ENCODE results near the gene APOBEC3C.
A peak's percentile ranks its signal among the peaks of the same experiment; 100 is the strongest.
"Not testable (repeated sequence)": the region's sequence is repeated elsewhere in the genome, so short reads cannot be mapped to it uniquely, and the experiment has no call there.

Gene APOBEC3C

DNA sequence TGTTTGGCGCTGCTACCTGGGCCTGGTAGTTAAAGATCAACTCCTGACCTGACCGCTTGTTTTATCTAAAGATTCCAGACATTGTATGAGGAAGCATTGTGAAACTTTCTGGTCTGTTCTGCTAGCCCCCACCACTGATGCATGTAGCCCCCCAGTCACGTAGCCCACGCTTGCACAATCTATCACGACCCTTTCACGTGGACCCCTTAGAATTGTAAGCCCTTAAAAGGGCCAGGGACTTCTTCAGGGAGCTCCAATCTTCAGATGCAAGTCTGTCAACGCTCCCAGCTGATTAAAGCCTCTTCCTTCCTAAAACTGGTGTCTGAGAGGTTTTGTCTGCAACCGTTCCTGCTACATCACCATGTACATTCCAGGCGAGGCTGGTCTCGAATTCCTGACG, 41.6 kb downstream of the APOBEC3C start:
- TF ChIP-seq, protein P1, sequence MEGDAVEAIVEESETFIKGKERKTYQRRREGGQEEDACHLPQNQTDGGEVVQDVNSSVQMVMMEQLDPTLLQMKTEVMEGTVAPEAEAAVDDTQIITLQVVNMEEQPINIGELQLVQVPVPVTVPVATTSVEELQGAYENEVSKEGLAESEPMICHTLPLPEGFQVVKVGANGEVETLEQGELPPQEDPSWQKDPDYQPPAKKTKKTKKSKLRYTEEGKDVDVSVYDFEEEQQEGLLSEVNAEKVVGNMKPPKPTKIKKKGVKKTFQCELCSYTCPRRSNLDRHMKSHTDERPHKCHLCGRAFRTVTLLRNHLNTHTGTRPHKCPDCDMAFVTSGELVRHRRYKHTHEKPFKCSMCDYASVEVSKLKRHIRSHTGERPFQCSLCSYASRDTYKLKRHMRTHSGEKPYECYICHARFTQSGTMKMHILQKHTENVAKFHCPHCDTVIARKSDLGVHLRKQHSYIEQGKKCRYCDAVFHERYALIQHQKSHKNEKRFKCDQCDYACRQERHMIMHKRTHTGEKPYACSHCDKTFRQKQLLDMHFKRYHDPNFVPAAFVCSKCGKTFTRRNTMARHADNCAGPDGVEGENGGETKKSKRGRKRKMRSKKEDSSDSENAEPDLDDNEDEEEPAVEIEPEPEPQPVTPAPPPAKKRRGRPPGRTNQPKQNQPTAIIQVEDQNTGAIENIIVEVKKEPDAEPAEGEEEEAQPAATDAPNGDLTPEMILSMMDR (IDR thresholded peaks at IDR 0.05; ENCODE audit: low read depth, low read length) = no peak
- DNase-seq = no peak
- Histone ChIP-seq H3K27me3 (ENCODE audit: insufficient read depth, low read depth, severe bottlenecking) (no peaks in the 10 kb centered on the region), H3K4me3 (ENCODE audit: low read depth, low read length) (no peak overlapping the region), H3K9me3 (ENCODE audit: severe bottlenecking) (peaks cover 3% of the 10 kb centered on the region), H3K27ac (no peak overlapping the region), H3K36me3 (no peaks in the 10 kb centered on the region)

DNA sequence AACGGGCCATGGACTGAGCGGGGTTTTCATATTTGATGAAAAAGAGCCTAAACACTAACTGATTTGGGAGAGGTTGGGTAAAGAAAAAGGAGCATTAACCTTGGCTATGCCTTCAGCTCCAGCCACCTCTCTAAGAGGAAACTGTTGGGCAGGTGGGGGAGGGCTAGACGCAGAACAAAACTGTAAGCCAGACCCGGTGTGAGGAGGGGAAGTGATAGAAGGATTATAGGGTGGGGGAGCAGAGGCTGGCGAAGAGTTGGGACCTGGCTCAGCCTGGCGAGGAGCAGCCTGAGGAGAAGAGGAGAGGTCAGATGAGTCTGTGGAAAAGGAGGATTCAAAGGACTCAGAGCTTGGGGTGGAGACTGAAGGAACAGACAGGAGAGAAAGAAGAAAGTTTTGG, 47.2 kb downstream of the APOBEC3C start:
- not testable (repeated sequence) for H3K36me3 ChIP-seq; H3K9me3 ChIP-seq (ENCODE audit: severe bottlenecking); H3K27me3 ChIP-seq (ENCODE audit: insufficient read depth, low read depth, severe bottlenecking); H3K4me3 ChIP-seq (ENCODE audit: low read depth, low read length); H3K27ac ChIP-seq
- peak; percentile 53 for DNase-seq

DNA sequence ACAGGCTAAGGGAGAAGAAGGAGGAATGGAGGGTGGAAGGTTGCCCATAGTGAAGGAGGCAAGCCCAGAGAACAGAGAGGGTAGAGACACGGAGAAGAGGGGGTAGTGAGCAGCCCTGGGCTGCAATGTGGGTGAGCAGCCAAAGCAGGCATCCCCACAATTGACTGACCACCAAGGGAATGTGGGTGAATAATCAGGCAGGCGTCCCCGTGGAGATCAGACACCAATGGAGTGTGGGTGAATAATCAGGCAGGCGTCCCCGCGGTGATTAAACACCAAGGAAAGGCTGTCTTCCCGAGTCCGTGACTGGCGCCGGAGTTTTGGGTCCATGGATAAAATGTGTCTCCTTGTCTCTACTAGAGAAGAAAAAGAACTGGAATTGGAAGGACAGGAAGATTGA, 47.9 kb downstream of the APOBEC3C start:
- H3K27ac ChIP-seq; H3K4me3 ChIP-seq (ENCODE audit: low read depth, low read length); H3K27me3 ChIP-seq (ENCODE audit: insufficient read depth, low read depth, severe bottlenecking); H3K36me3 ChIP-seq; DNase-seq; H3K9me3 ChIP-seq (ENCODE audit: severe bottlenecking): not testable (repeated sequence)

DNA sequence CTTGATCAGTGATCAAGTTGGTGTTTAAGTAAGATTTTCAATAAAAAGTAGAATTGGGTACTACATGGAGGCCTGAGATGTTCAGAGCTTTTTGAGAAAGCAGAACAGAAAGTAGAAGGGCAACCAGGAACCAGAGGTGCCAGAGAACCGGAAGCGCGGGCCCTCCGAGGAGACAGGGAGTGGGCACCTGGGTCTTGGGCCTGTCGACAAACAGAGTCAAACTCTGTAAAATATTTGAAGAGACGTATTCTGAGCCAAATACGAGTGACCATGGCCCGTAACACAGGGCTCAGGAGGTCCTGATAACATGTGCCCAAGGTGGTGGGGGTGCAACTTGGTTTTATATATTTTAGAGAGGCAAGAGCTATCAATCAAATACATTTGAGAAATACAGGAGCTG, 49.8 kb downstream of the APOBEC3C start:
- not testable (repeated sequence) for H3K36me3 ChIP-seq; H3K9me3 ChIP-seq (ENCODE audit: severe bottlenecking); H3K4me3 ChIP-seq (ENCODE audit: low read depth, low read length); H3K27me3 ChIP-seq (ENCODE audit: insufficient read depth, low read depth, severe bottlenecking); DNase-seq; H3K27ac ChIP-seq

DNA sequence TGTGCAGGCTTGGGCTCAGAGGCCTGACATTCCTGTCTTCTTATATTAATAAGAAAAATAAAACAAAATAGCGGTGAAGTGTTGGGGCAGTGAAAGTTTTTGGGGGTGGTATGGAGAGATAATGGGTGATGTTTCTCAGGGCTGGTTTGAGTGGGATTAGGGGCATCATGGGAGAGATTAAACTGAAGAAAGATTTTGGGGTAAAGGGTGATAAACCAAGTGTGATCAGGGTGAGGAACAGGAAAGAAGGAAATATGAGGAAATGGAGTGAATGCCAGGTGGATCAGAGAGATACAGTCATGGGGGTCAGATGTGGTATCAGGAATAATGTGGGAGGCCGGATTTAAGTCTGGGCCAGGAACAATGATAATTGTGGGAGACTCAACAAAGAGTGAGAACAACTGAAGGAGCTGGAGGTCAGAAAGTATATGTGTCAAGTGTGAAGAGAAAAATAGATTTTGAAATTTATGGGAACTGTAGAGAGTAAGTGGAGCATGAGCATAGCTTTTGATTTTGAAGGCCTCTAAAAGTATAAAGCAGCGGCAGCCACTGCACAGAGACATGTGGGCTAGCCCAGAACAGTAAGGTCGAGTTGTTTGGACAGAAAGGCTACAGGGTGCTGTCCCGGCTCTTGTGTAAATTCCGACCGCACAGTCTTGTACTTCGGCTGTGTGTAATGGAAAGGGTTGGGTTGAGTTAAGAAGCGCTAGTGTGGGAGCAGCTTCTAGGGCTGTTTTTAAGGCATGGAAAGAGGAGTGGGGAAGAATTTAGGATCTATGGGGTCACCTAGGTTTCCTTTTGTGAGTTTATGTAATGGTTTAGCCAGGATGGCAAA, 52.6 kb downstream of the APOBEC3C start:
- H3K27me3 ChIP-seq (ENCODE audit: insufficient read depth, low read depth, severe bottlenecking); H3K9me3 ChIP-seq (ENCODE audit: severe bottlenecking); H3K36me3 ChIP-seq; DNase-seq; H3K27ac ChIP-seq; H3K4me3 ChIP-seq (ENCODE audit: low read depth, low read length): not testable (repeated sequence)

DNA sequence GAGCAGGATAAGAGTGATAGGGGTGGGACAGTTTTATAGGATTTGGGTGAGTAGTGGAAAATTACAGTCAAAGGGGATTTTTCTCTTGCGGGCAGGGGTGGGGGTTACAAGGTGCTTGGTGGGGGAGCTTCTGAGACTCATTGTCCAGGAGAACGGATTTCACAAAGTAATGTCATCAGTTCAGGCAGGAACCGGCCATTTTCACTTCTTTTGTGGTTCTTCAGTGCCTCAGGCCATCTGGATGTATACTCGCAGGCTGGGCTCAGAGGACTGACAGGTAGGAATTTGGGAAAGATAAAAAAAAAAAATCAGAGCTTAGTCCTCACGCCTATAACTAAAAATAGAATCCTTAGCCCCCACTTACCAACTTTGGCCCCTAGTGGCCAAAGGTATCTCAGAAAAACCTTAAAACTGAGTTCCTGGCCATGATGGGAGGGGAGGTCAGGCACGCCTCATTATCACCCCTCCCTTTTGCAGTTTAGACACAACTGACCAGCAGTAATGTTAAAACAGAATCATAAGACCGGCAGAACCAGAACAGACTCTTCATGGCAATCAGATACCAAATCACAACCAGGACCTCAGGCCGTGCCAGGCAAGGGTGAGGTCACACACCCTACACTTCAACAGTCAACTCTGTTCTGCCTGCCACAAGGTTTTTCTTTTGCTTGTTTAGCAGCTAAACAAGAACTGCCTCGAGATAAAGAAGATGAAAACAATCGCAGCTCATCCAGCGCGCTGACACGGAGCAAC, 54.2 kb downstream of the APOBEC3C start:
- no peaks in the 10 kb centered on the region for H3K36me3 ChIP-seq
- H3K27ac ChIP-seq = no peak overlapping the region
- no peaks in the 10 kb centered on the region for H3K9me3 ChIP-seq (ENCODE audit: severe bottlenecking)
- DNase-seq = no peak
- no peak overlapping the region for H3K4me3 ChIP-seq (ENCODE audit: low read depth, low read length)
- no peaks in the 10 kb centered on the region for H3K27me3 ChIP-seq (ENCODE audit: insufficient read depth, low read depth, severe bottlenecking)
- TF ChIP-seq, protein P1 (IDR thresholded peaks at IDR 0.05; ENCODE audit: low read depth, low read length) = peak; percentile 12; the same call in 1 of the 2 replicates

Measured in WERI-Rb-1 (cell line).